WTC11 (cell line): ENCODE measurements around the gene MARCHF11. TPM values are rescaled to one million over a fixed set of nuclear protein-coding genes. Genes with fewer than 3 reads are reported as not detected.

Experiments used
- ATAC-seq: fragments of 200-7000 bp; cut with Tn5 transposase; 2 replicates; pipeline ENCODE4 v1.10.0; 2021; ENCODE audit warnings: mild to moderate bottlenecking, moderate library complexity
- CTCF ChIA-PET: fragments of 300-600 bp; sonication (Branson Sonifier 250); formaldehyde crosslinking; loops from one replicate; lab custom pipeline; 2021; ENCODE audit warnings: antibody characterized with exemption; lab: Charles Lee
- POLR2A ChIA-PET: fragments of 350-600 bp; sonication (Branson Sonifier 250); formaldehyde crosslinking; loops from one replicate; lab custom pipeline; 2021; ENCODE audit warnings: antibody characterized with exemption; lab: Charles Lee
- DNase-seq: peaks from one replicate; pipeline ENCODE4 v3.0.0; 2021; ENCODE audit warnings: low spot score
- H3K27ac Mint-ChIP-seq: 2 replicates; pipeline ENCODE4 v1.8.0; 2021; ENCODE audit warnings: mixed read lengths
- H3K27me3 Mint-ChIP-seq: 2 replicates; pipeline ENCODE4 v1.8.0; 2021; ENCODE audit warnings: low read depth, mild to moderate bottlenecking, moderate library complexity, mixed read lengths
- H3K36me3 Mint-ChIP-seq: 2 replicates; pipeline ENCODE4 v1.8.0; 2021; ENCODE audit warnings: mixed read lengths
- H3K4me1 Mint-ChIP-seq: 2 replicates; pipeline ENCODE4 v1.8.0; 2022; ENCODE audit warnings: mixed read lengths
- H3K4me3 Mint-ChIP-seq: 2 replicates; pipeline ENCODE4 v1.8.0; 2021; ENCODE audit warnings: mild to moderate bottlenecking, moderate library complexity, mixed read lengths
- H3K9me3 Mint-ChIP-seq: 2 replicates; pipeline ENCODE4 v1.8.0; 2021; ENCODE audit warnings: mixed read lengths
- CREB1 ChIP-seq: sonication (generic); formaldehyde crosslinking; IDR thresholded peaks from 2 replicates; pipeline ENCODE4 v1.8.0; 2023; ENCODE audit warnings: mild to moderate bottlenecking, missing genetic modification reagents
- CREM ChIP-seq: sonication (generic); formaldehyde crosslinking; IDR thresholded peaks from 2 replicates; pipeline ENCODE4 v1.8.1; 2022; ENCODE audit warnings: mild to moderate bottlenecking, missing genetic modification reagents, moderate library complexity
- ESRRA ChIP-seq: sonication (generic); formaldehyde crosslinking; IDR thresholded peaks from 2 replicates; pipeline ENCODE4 v1.8.1; 2022; ENCODE audit warnings: mild to moderate bottlenecking, missing genetic modification reagents, borderline replicate concordance
- GRHL2 ChIP-seq: fragments of 250-450 bp; sonication (Bioruptor Pico); IDR thresholded peaks from 2 replicates; pipeline ENCODE4 v1.8.0; 2022; ENCODE audit warnings: mild to moderate bottlenecking, moderate library complexity; ENCODE audit not compliant: insufficient replicate concordance, severe bottlenecking
- NFYB ChIP-seq: sonication (generic); formaldehyde crosslinking; conservative IDR thresholded peaks from 2 replicates; pipeline ENCODE4 v1.8.0; 2022; ENCODE audit warnings: low read depth, missing genetic modification reagents
- OVOL2 ChIP-seq: fragments of 250-450 bp; sonication (Bioruptor Pico); IDR thresholded peaks from 2 replicates; pipeline ENCODE4 v1.9.0; 2021; ENCODE audit warnings: mild to moderate bottlenecking, borderline replicate concordance
- PRRX2 ChIP-seq: fragments of 250-450 bp; sonication (Bioruptor Pico); IDR thresholded peaks from 2 replicates; pipeline ENCODE4 v1.8.0; 2021; ENCODE audit warnings: mild to moderate bottlenecking
- RORB ChIP-seq: fragments of 250-450 bp; sonication (Bioruptor Pico); IDR thresholded peaks from 2 replicates; pipeline ENCODE4 v1.9.0; 2021; ENCODE audit warnings: mild to moderate bottlenecking
- SOX15 ChIP-seq: fragments of 250-450 bp; sonication (Bioruptor Pico); IDR thresholded peaks from 2 replicates; pipeline ENCODE4 v1.9.0; 2021; ENCODE audit warnings: mild to moderate bottlenecking
- ZNF232 ChIP-seq: sonication (generic); formaldehyde crosslinking; IDR thresholded peaks from 2 replicates; pipeline ENCODE4 v1.8.0; 2022; ENCODE audit warnings: mild to moderate bottlenecking, missing genetic modification reagents
- ZNF396 ChIP-seq: fragments of 250-450 bp; sonication (Bioruptor Pico); IDR thresholded peaks from 2 replicates; pipeline ENCODE4 v1.8.0; 2021; ENCODE audit warnings: mild to moderate bottlenecking, moderate library complexity, borderline replicate concordance
- ZNF416 ChIP-seq: fragments of 250-450 bp; sonication (Bioruptor Pico); IDR thresholded peaks from 2 replicates; pipeline ENCODE4 v1.9.0; 2021; ENCODE audit warnings: mild to moderate bottlenecking, inconsistent platforms
- total RNA-seq: library from RNA; stranded (reverse); gene quantifications from 3 replicates; pipeline ENCODE4 v1.2.3, GENCODE V29; 2021
- TF ChIP-seq, protein P1 (sequence below): sonication (generic); formaldehyde crosslinking; IDR thresholded peaks from 2 replicates; pipeline ENCODE4 v1.8.1; 2023; ENCODE audit warnings: mild to moderate bottlenecking, missing genetic modification reagents
- TF ChIP-seq, protein P2 (sequence below): fragments of 250-450 bp; sonication (Bioruptor Pico); conservative IDR thresholded peaks from 2 replicates; pipeline ENCODE4 v1.9.0; 2021; ENCODE audit warnings: mild to moderate bottlenecking
- TF ChIP-seq, protein P3 (sequence below): sonication (generic); formaldehyde crosslinking; IDR thresholded peaks from 2 replicates; pipeline ENCODE4 v1.8.1; 2022; ENCODE audit warnings: low read depth, missing genetic modification reagents, borderline replicate concordance
- TF ChIP-seq, protein P4 (sequence below): sonication (generic); formaldehyde crosslinking; IDR thresholded peaks from 2 replicates; pipeline ENCODE4 v1.8.1; 2022; ENCODE audit warnings: mild to moderate bottlenecking, missing genetic modification reagents, moderate library complexity, borderline replicate concordance
- TF ChIP-seq, protein P5 (sequence below): sonication (generic); formaldehyde crosslinking; IDR thresholded peaks from 2 replicates; pipeline ENCODE4 v1.8.0; 2022; ENCODE audit warnings: missing genetic modification reagents

MARCHF11 gene
- total RNA-seq, 1 experiment from 2014 or later: 2.9 TPM

DNA sequence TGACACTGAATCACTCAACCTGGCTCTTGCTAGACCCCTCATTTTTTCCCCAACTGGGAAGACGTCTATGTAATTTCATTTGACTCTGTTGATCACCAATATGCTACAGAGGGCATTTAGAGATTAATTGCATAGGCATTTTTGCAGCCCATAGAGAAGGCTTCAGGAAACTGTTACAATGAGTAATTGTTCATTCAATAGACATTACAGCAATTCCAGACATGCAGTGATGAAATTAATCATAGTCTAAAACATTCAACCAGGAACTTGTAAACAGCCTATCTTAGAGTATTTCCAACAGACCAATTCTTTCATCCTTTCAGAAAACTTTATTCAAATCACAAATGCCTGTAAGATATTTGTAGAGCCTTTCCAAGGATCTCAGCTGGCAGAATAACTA, 122.3 kb downstream of the MARCHF11 start (continued):
- TF ChIP-seq, protein P1, sequence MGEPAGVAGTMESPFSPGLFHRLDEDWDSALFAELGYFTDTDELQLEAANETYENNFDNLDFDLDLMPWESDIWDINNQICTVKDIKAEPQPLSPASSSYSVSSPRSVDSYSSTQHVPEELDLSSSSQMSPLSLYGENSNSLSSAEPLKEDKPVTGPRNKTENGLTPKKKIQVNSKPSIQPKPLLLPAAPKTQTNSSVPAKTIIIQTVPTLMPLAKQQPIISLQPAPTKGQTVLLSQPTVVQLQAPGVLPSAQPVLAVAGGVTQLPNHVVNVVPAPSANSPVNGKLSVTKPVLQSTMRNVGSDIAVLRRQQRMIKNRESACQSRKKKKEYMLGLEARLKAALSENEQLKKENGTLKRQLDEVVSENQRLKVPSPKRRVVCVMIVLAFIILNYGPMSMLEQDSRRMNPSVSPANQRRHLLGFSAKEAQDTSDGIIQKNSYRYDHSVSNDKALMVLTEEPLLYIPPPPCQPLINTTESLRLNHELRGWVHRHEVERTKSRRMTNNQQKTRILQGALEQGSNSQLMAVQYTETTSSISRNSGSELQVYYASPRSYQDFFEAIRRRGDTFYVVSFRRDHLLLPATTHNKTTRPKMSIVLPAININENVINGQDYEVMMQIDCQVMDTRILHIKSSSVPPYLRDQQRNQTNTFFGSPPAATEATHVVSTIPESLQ (CRISPR knock-in tag): no peak
- TF ChIP-seq CREB1 (CRISPR knock-in tag): no peak
- TF ChIP-seq RORB: no peak
- no peak for TF ChIP-seq GRHL2 (CRISPR knock-in tag)
- TF ChIP-seq, protein P2, sequence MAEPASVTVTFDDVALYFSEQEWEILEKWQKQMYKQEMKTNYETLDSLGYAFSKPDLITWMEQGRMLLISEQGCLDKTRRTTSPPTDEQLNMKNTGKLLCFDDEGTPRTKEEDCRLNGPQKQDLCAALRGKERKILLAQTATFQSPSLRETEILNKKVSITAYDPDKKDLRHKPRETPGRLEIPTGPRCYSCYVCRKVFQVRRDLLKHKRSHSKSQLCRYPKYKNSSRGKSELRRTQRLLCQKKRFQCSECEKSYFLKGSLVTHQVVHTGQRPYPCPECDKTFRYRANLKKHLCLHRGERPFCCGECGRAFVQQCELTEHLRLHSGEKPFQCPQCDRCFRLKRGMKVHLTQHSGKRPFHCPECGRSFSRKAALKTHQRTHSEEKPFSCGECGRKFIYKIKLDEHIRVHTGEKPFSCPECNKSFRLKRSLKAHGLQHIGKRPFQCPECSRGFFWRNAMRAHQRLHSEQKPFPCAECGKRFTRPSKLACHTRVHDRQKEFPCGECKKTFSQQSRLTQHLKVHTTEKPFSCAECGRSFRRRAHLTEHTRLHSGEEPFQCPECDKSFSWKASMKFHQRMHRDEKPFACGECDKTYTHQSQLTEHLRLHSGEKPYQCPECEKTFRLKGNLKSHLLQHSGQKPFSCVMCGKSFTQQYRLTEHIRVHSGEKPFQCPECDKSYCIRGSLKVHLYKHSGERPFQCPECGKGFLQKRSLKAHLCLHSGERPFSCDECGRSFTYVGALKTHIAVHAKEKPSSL (CRISPR knock-in tag): no peak

DNA sequence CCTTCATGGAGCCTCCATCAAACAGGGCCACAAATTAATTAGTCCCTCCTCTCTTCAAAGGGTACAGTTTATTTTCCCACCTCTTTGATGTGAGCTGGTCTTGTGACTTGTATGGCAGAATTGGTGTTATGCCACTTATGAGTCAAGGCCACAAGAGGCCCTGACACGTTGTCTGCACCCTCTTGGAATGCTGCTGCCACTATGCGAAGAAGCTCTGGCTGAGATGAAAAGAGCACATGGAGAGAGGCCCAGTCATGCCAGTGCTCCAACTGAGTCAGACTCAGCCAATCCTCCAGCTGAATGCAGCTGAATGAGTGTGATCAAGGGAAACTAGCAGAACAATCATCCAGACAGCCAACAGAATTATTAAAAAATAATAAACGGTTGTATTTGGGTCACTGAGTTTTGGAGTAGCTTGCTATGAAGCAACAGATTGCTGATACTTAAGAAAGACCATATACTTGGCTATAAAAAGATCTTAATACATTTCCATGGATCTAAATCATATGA, 128.3 kb downstream of the MARCHF11 start:
- H3K4me3 Mint-ChIP-seq: no peak overlapping the region
- CTCF ChIA-PET: no interaction called here
- TF ChIP-seq, protein P3, sequence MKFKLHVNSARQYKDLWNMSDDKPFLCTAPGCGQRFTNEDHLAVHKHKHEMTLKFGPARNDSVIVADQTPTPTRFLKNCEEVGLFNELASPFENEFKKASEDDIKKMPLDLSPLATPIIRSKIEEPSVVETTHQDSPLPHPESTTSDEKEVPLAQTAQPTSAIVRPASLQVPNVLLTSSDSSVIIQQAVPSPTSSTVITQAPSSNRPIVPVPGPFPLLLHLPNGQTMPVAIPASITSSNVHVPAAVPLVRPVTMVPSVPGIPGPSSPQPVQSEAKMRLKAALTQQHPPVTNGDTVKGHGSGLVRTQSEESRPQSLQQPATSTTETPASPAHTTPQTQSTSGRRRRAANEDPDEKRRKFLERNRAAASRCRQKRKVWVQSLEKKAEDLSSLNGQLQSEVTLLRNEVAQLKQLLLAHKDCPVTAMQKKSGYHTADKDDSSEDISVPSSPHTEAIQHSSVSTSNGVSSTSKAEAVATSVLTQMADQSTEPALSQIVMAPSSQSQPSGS (CRISPR knock-in tag): no peak
- no peak for TF ChIP-seq ESRRA
- no peak for TF ChIP-seq ZNF232 (CRISPR knock-in tag)
- TF ChIP-seq, protein P4, sequence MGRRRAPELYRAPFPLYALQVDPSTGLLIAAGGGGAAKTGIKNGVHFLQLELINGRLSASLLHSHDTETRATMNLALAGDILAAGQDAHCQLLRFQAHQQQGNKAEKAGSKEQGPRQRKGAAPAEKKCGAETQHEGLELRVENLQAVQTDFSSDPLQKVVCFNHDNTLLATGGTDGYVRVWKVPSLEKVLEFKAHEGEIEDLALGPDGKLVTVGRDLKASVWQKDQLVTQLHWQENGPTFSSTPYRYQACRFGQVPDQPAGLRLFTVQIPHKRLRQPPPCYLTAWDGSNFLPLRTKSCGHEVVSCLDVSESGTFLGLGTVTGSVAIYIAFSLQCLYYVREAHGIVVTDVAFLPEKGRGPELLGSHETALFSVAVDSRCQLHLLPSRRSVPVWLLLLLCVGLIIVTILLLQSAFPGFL (CRISPR knock-in tag): no peak
- TF ChIP-seq NFYB (CRISPR knock-in tag): no peak
- TF ChIP-seq CREM (CRISPR knock-in tag): no peak
- TF ChIP-seq, protein P1 (CRISPR knock-in tag): no peak
- no peak for TF ChIP-seq ZNF416 (CRISPR knock-in tag)
- no peak for TF ChIP-seq ZNF396
- DNase-seq (no peak), ATAC-seq (no peak)
- POLR2A ChIA-PET: no interaction called here
- no peaks in the 10 kb centered on the region for H3K4me1 Mint-ChIP-seq
- no peak overlapping the region for H3K27ac Mint-ChIP-seq
- H3K9me3 Mint-ChIP-seq: peaks cover 10% of the 10 kb centered on the region
- no peaks in the 10 kb centered on the region for H3K36me3 Mint-ChIP-seq
- no peaks in the 10 kb centered on the region for H3K27me3 Mint-ChIP-seq

DNA sequence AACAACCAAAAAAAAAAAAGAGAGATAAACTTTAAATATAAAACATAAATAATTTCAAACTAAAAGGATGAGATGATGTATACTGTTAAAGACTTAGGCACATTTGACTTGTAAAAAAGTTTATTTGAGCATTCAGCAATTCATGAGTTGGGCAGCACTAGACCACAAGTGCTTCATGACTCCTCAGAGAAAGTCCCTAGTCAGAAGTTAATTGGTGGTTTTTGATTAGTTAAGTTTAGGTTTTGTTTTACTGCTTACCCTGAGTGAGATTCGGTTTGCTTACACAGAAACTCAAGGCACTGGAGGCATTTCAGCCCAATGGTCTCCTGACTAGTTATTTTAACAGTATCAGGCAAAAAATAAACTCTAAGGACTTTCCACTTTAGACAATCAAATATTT, 129.2 kb downstream of the MARCHF11 start:
- Mint-ChIP-seq H3K4me3 (no peak overlapping the region), H3K27ac (no peak overlapping the region), H3K9me3 (peaks cover 10% of the 10 kb centered on the region), H3K4me1 (no peaks in the 10 kb centered on the region), H3K36me3 (no peaks in the 10 kb centered on the region)
- ChIA-PET CTCF (no interaction called here), POLR2A (no interaction called here)
- ATAC-seq: no peak
- DNase-seq: no peak
- TF ChIP-seq, protein P5, sequence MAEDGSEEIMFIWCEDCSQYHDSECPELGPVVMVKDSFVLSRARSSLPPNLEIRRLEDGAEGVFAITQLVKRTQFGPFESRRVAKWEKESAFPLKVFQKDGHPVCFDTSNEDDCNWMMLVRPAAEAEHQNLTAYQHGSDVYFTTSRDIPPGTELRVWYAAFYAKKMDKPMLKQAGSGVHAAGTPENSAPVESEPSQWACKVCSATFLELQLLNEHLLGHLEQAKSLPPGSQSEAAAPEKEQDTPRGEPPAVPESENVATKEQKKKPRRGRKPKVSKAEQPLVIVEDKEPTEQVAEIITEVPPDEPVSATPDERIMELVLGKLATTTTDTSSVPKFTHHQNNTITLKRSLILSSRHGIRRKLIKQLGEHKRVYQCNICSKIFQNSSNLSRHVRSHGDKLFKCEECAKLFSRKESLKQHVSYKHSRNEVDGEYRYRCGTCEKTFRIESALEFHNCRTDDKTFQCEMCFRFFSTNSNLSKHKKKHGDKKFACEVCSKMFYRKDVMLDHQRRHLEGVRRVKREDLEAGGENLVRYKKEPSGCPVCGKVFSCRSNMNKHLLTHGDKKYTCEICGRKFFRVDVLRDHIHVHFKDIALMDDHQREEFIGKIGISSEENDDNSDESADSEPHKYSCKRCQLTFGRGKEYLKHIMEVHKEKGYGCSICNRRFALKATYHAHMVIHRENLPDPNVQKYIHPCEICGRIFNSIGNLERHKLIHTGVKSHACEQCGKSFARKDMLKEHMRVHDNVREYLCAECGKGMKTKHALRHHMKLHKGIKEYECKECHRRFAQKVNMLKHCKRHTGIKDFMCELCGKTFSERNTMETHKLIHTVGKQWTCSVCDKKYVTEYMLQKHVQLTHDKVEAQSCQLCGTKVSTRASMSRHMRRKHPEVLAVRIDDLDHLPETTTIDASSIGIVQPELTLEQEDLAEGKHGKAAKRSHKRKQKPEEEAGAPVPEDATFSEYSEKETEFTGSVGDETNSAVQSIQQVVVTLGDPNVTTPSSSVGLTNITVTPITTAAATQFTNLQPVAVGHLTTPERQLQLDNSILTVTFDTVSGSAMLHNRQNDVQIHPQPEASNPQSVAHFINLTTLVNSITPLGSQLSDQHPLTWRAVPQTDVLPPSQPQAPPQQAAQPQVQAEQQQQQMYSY (CRISPR knock-in tag): no peak
- TF ChIP-seq, protein P1 (CRISPR knock-in tag): no peak
- TF ChIP-seq SOX15 (CRISPR knock-in tag) (no peak), PRRX2 (CRISPR knock-in tag) (no peak), OVOL2 (CRISPR knock-in tag) (no peak)
- TF ChIP-seq, all 79 proteins: peak for 0
- H3K27me3 Mint-ChIP-seq: no peaks in the 10 kb centered on the region
